ENCODE results near the gene KLHL29.

Gene KLHL29

GRCh38 chr2:23561088-23561487 is 176.1 kb downstream of the KLHL29 start:
- Histone ChIP-seq H3K4me3 (replicated peaks; ENCODE audit: insufficient read depth, low read length) (no peak overlapping the region), H3K27ac (replicated peaks) (no peak overlapping the region), H3K27me3 (ENCODE audit: insufficient read depth, poor library complexity, severe bottlenecking) (no peaks in the 10 kb centered on the region)
- TF ChIP-seq SPI1 (IDR thresholded peaks at IDR 0.05; ENCODE audit: borderline replicate concordance, low read depth) (no peak), REST (IDR thresholded peaks at IDR 0.05; ENCODE audit: insufficient replicate concordance, low read depth) (no peak), POLR2AphosphoS5 (IDR thresholded peaks at IDR 0.05; ENCODE audit: low read depth) (no peak), GABPA (IDR thresholded peaks at IDR 0.05; ENCODE audit: low read depth) (no peak), CTCF (IDR thresholded peaks at IDR 0.05; ENCODE audit: insufficient read depth, low read length) (no peak)
- no peak for DNase-seq (ENCODE audit: low read depth in 1 of 2, low spot score in 1 of 2)

GRCh38 chr2:23561544-23561943 is 176.6 kb downstream of the KLHL29 start:
- no peak for DNase-seq (ENCODE audit: low read depth in 1 of 2, low spot score in 1 of 2)
- Histone ChIP-seq H3K4me3 (replicated peaks; ENCODE audit: insufficient read depth, low read length) (no peak overlapping the region), H3K27me3 (ENCODE audit: insufficient read depth, poor library complexity, severe bottlenecking) (no peaks in the 10 kb centered on the region), H3K27ac (replicated peaks) (no peak overlapping the region)
- TF ChIP-seq CTCF (IDR thresholded peaks at IDR 0.05; ENCODE audit: insufficient read depth, low read length) = no peak
- TF ChIP-seq GABPA (IDR thresholded peaks at IDR 0.05; ENCODE audit: low read depth) = no peak
- TF ChIP-seq SPI1 (IDR thresholded peaks at IDR 0.05; ENCODE audit: borderline replicate concordance, low read depth) = no peak
- no peak for TF ChIP-seq REST (IDR thresholded peaks at IDR 0.05; ENCODE audit: insufficient replicate concordance, low read depth)
- no peak for TF ChIP-seq POLR2AphosphoS5 (IDR thresholded peaks at IDR 0.05; ENCODE audit: low read depth)

- Histone ChIP-seq H3K27ac (replicated peaks) (no peak overlapping the region), H3K4me3 (replicated peaks; ENCODE audit: insufficient read depth, low read length) (no peak overlapping the region), H3K27me3 (ENCODE audit: insufficient read depth, poor library complexity, severe bottlenecking) (no peaks in the 10 kb centered on the region)
- TF ChIP-seq REST (IDR thresholded peaks at IDR 0.05; ENCODE audit: insufficient replicate concordance, low read depth) (no peak), CTCF (IDR thresholded peaks at IDR 0.05; ENCODE audit: insufficient read depth, low read length) (no peak), SPI1 (IDR thresholded peaks at IDR 0.05; ENCODE audit: borderline replicate concordance, low read depth) (no peak), GABPA (IDR thresholded peaks at IDR 0.05; ENCODE audit: low read depth) (no peak)
- no peak for DNase-seq (ENCODE audit: low read depth in 1 of 2, low spot score in 1 of 2)
These were observed 177.2 kb downstream of the KLHL29 start for GRCh38 chr2:23562143-23562542.

Data from HL-60 (cell line).